Measurements from ENCODE around the gene RPL4.
"Not testable (repeated sequence)": the region's sequence is repeated elsewhere in the genome, so short reads cannot be mapped to it uniquely, and the experiment has no call there.

RPL4 gene

GRCh38 chr15:66504563-66505429 is at the start of gene RPL4, which contains the start of gene ZWILCH:
RPL4 (minus strand) TSS chr15:66504855; CDS start chr15:66504790, 65 bp downstream.
ZWILCH (plus strand) TSS chr15:66505326; CDS start chr15:66505339, 13 bp downstream.
- DNase-seq = peak in 1 of 2 experiments; percentile 29

- DNase-seq = no peak
These were observed 40.6 kb upstream of the RPL4 start for GRCh38 chr15:66545255-66545654.

- DNase-seq = no peak
These were observed 38.2 kb upstream of the RPL4 start for GRCh38 chr15:66542896-66543295.

- DNase-seq = no peak
These were observed 30.4 kb upstream of the RPL4 start for GRCh38 chr15:66535056-66535455.

GRCh38 chr15:66524838-66525237 is 20.2 kb upstream of the RPL4 start:
- DNase-seq = no peak

GRCh38 chr15:66523926-66524325 is 19.3 kb upstream of the RPL4 start:
- DNase-seq = no peak

- DNase-seq = no peak
These were observed 11.3 kb upstream of the RPL4 start for GRCh38 chr15:66515901-66516322.

GRCh38 chr15:66514586-66514985 is 9.9 kb upstream of the RPL4 start:
- no peak for DNase-seq

- no peak for DNase-seq
These were observed 3.7 kb upstream of the RPL4 start for GRCh38 chr15:66508293-66508883.

GRCh38 chr15:66505818-66506217 is 1.2 kb upstream of the RPL4 start:
- no peak for DNase-seq

- no peak for DNase-seq
These were observed 766 bp upstream of the RPL4 start for GRCh38 chr15:66505430-66505811.

GRCh38 chr15:66503780-66504562 is 684 bp downstream of the RPL4 start:
- no peak for DNase-seq

GRCh38 chr15:66503041-66503648 is 1.5 kb downstream of the RPL4 start:
- DNase-seq = not testable (repeated sequence)

- DNase-seq = no peak
These were observed 2.2 kb downstream of the RPL4 start for GRCh38 chr15:66502491-66502890.

- not testable (repeated sequence) for DNase-seq
These were observed 4.3 kb downstream of the RPL4 start for GRCh38 chr15:66500346-66500745.

GRCh38 chr15:66498501-66499386 is 5.9 kb downstream of the RPL4 start:
- no peak for DNase-seq

GRCh38 chr15:66497502-66498455 is 6.9 kb downstream of the RPL4 start, which contains the start of gene SNAPC5:
SNAPC5 (minus strand) TSS chr15:66497762; CDS start chr15:66497731, 31 bp downstream.
- DNase-seq = peak; percentile 68 to 74

- no peak for DNase-seq
These were observed 7.6 kb downstream of the RPL4 start for GRCh38 chr15:66496951-66497501.

GRCh38 chr15:66494262-66494661 is 10.4 kb downstream of the RPL4 start:
- no peak for DNase-seq

GRCh38 chr15:66491846-66492245 is 12.8 kb downstream of the RPL4 start:
- no peak for DNase-seq

All from cerebellar nuclear complex (tissue), 1 donor.